Measurements from ENCODE around the gene CXCR3. TPM values are rescaled to one million over a fixed set of nuclear protein-coding genes. Genes with fewer than 3 reads are reported as not detected.
A peak's percentile ranks its signal among the peaks of the same experiment; 100 is the strongest.
"Not testable (repeated sequence)": the region's sequence is repeated elsewhere in the genome, so short reads cannot be mapped to it uniquely, and the experiment has no call there.

The CXCR3 gene
- total RNA-seq, 2 donors from 2014 or later, result 0.20 TPM; not detected in 1

- DNase-seq (ENCODE audit: low spot score); H3K27me3 ChIP-seq; H3K27ac ChIP-seq; H3K4me3 ChIP-seq; H3K9me3 ChIP-seq; H3K4me1 ChIP-seq; H3K36me3 ChIP-seq: not testable (repeated sequence)
- peak in 1 of 2 donors; percentile 33 for TF ChIP-seq CTCF (IDR thresholded peaks at IDR 0.05)
Observed at GRCh38 chrX:71664202-71664601, 45.9 kb upstream of the CXCR3 start.

- not testable (repeated sequence) for H3K27ac ChIP-seq; H3K4me3 ChIP-seq; H3K27me3 ChIP-seq; DNase-seq (ENCODE audit: low spot score); H3K36me3 ChIP-seq; H3K9me3 ChIP-seq; H3K4me1 ChIP-seq
Observed at GRCh38 chrX:71663238-71663637, 44.9 kb upstream of the CXCR3 start.

GRCh38 chrX:71662654-71663053 lies 44.3 kb upstream of the CXCR3 start:
- not testable (repeated sequence) for DNase-seq (ENCODE audit: low spot score); H3K27ac ChIP-seq; H3K27me3 ChIP-seq; H3K9me3 ChIP-seq; H3K4me1 ChIP-seq; H3K4me3 ChIP-seq; H3K36me3 ChIP-seq

- no peak for DNase-seq (ENCODE audit: low spot score)
- H3K36me3 ChIP-seq, result no peaks in the 10 kb centered on the region
- no peaks in the 10 kb centered on the region for H3K9me3 ChIP-seq
- no peaks in the 10 kb centered on the region for H3K27me3 ChIP-seq
- no peak overlapping the region for H3K4me3 ChIP-seq
- no peaks in the 10 kb centered on the region for H3K4me1 ChIP-seq
- TF ChIP-seq CTCF (IDR thresholded peaks at IDR 0.05), result no peak
- H3K27ac ChIP-seq, result no peak overlapping the region
Observed at GRCh38 chrX:71661919-71662318, 43.6 kb upstream of the CXCR3 start.

GRCh38 chrX:71660562-71661416 lies 42.5 kb upstream of the CXCR3 start:
- no peaks in the 10 kb centered on the region for H3K36me3 ChIP-seq
- H3K27me3 ChIP-seq, result no peaks in the 10 kb centered on the region
- TF ChIP-seq CTCF (IDR thresholded peaks at IDR 0.05), result no peak
- H3K4me1 ChIP-seq, result no peaks in the 10 kb centered on the region
- no peak overlapping the region for H3K4me3 ChIP-seq
- no peak overlapping the region for H3K27ac ChIP-seq
- no peaks in the 10 kb centered on the region for H3K9me3 ChIP-seq
- no peak for DNase-seq (ENCODE audit: low spot score)

GRCh38 chrX:71659959-71660358 lies 41.6 kb upstream of the CXCR3 start:
- Histone ChIP-seq H3K36me3 (no peaks in the 10 kb centered on the region), H3K27ac (no peak overlapping the region), H3K4me1 (no peaks in the 10 kb centered on the region), H3K4me3 (no peak overlapping the region), H3K9me3 (no peaks in the 10 kb centered on the region), H3K27me3 (no peaks in the 10 kb centered on the region)
- TF ChIP-seq CTCF (IDR thresholded peaks at IDR 0.05), result no peak
- DNase-seq (ENCODE audit: low spot score), result no peak

GRCh38 chrX:71659342-71659741 lies 41.0 kb upstream of the CXCR3 start:
- no peak for DNase-seq (ENCODE audit: low spot score)
- Histone ChIP-seq H3K4me1 (no peaks in the 10 kb centered on the region), H3K9me3 (no peaks in the 10 kb centered on the region), H3K36me3 (no peaks in the 10 kb centered on the region), H3K4me3 (no peak overlapping the region), H3K27me3 (no peaks in the 10 kb centered on the region), H3K27ac (no peak overlapping the region)
- no peak for TF ChIP-seq CTCF (IDR thresholded peaks at IDR 0.05)

Measured in right atrium auricular region (tissue), 2 donors.